VCaP (cell line): ENCODE measurements around the gene PRODH2.

Source experiments
- H3K27ac ChIP-seq: fragments of 450-650 bp; 2 replicates; pipeline ENCODE4 v1.5.1; 2017
- TF ChIP-seq, protein P1 (sequence below): fragments of 450-650 bp; conservative IDR thresholded peaks from 2 replicates; pipeline ENCODE4 v1.5.1; 2017; ENCODE audit warnings: mild to moderate bottlenecking, moderate library complexity

Gene PRODH2

DNA sequence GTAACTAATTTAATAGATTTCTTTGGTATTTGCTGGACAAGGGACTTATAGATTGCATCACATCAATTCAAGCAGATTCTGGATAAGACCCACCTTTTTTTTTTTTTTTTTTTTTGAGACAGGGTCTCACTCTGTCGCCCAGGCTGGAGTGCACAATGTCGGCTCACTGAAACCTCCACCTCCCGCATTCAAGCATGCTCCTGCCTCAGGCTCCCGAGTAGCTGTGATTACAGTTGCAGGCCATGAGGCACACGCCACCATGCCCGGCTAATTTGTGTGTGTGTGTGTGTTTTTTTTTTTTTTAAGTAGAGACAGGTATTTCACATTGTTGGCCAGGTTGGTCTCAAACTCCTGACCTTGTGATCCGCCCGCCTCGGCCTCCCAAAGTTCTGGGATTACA is 4.2 kb upstream of the PRODH2 start:
- TF ChIP-seq, protein P1, sequence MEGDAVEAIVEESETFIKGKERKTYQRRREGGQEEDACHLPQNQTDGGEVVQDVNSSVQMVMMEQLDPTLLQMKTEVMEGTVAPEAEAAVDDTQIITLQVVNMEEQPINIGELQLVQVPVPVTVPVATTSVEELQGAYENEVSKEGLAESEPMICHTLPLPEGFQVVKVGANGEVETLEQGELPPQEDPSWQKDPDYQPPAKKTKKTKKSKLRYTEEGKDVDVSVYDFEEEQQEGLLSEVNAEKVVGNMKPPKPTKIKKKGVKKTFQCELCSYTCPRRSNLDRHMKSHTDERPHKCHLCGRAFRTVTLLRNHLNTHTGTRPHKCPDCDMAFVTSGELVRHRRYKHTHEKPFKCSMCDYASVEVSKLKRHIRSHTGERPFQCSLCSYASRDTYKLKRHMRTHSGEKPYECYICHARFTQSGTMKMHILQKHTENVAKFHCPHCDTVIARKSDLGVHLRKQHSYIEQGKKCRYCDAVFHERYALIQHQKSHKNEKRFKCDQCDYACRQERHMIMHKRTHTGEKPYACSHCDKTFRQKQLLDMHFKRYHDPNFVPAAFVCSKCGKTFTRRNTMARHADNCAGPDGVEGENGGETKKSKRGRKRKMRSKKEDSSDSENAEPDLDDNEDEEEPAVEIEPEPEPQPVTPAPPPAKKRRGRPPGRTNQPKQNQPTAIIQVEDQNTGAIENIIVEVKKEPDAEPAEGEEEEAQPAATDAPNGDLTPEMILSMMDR = no peak

GRCh38 chr19:35816262-35816661 is 3.6 kb upstream of the PRODH2 start:
- TF ChIP-seq, protein P1 = no peak
- H3K27ac ChIP-seq = no peak overlapping the region

More for the DNA sequence above, 4.2 kb upstream of the PRODH2 start:
- H3K27ac ChIP-seq = no peak overlapping the region

- no peak overlapping the region for H3K27ac ChIP-seq
- TF ChIP-seq, protein P1 = no peak
Measured at GRCh38 chr19:35813043-35813890, 622 bp upstream of the PRODH2 start.

DNA sequence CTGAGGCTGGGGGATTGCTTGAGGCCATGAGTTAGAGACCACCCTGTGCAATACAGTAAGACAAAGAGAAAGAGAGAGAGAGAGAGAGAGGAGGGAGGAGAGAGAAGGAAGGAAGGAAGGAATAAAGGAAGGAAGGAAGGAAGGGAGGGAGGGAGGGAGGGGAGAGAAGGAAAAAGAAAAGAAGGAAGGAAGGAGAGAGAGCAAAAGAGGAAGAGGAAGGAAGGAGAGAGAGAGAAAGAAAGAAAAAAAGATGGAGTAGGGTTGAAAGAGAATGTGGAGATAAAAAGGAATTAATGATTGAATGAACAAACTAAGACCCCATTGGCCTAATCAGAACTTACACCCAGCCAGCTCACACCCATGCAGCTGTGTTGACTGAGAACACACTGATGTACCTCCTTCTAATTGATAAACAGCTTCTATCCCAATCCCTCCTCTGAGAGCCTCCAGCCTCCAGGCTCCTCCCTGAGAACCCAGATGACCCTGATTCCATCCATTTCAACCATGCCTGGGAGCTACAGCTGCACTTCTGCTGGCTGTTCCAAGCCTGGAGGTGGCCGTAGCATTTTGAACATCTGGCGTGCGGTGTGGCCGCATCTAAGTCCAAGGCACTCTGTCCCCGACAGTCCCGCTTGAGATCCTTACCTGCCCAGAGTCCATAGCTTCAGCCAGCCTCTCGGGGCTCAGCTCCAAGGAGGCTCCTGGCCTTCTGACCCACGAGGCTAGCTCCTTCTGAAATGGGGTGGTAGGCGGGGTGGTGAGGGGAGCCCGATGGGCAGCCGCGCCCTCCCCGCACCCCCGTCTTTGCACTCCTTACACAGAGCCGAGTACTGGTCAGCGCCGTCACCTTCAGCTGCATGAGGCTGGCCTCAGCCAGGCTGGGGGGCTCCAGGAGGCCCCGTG is 1.1 kb downstream of the PRODH2 start:
- TF ChIP-seq, protein P1 = no peak

GRCh38 chr19:35807633-35808032 is 5.0 kb downstream of the PRODH2 start:
- TF ChIP-seq, protein P1 = no peak
- no peak overlapping the region for H3K27ac ChIP-seq

More for the DNA sequence above, 1.1 kb downstream of the PRODH2 start:
- no peak overlapping the region for H3K27ac ChIP-seq

DNA sequence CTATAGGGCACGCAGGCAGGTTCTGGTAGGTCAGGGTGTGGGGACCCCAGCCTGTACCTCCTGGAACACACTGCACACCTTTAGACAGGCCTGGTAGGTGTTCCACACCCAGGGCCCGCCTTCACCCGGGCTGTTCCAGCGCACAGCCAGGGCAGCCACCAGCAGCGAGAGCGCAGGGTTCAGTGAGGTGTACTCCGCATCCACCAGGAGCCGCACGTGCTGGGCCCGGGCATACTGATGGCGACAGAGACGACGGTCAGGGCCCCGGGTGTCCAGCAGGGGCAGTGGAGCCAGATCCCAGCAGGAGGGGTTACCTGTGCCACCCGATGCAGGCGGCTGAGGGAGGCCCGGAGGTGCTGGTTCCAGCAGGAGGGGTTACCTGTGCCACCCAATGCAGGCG is 6.0 kb downstream of the PRODH2 start:
- TF ChIP-seq, protein P1 = no peak
- H3K27ac ChIP-seq = no peak overlapping the region

GRCh38 chr19:35805526-35806102 is 7.0 kb downstream of the PRODH2 start:
- no peak overlapping the region; the same call in 1 of the 2 replicates for H3K27ac ChIP-seq
- TF ChIP-seq, protein P1 = no peak
